ENCODE data around the gene CEP57L1. TPM values are rescaled to one million over a fixed set of nuclear protein-coding genes. Genes with fewer than 3 reads are reported as not detected.

The CEP57L1 gene
- total RNA-seq, 1 experiment from 2014 or later = 26.4 TPM

DNA sequence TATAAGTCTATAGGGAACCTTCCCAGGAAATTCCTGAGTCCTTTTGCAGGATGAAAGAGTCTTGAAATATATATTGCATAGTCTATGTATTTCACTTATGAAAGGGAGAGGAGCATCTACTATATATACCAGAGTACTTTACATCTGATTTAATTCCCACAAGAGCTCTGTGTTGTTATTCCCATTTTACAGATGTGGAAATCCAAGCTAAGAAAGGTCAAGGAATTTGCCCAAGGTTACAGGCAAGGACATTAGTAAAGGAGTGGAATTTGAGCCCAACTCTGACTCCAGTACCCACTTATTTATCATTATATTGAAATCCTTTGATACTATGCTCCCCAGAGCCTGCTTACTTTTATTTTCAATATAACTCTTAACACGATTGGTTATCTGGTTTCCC is 3.2 kb upstream of the CEP57L1 start:
- Histone ChIP-seq H3K4me1 (ENCODE audit: insufficient read depth, low read length) (peaks cover 13% of the 10 kb centered on the region; the same call in 1 of the 2 replicates), H3K9ac (ENCODE audit: low read length) (peak overlapping the region; percentile 85; the same call in 1 of the 2 replicates), H3K4me2 (ENCODE audit: low read length) (peak overlapping the region; percentile 91), H4K20me1 (ENCODE audit: low read length) (no peaks in the 10 kb centered on the region), H3K36me3 (ENCODE audit: low read depth, low read length) (no peaks in the 10 kb centered on the region), H3F3A (ENCODE audit: low read length, unreplicated experiment) (no peaks in the 10 kb centered on the region), H3K79me2 (ENCODE audit: low read length) (peaks cover 45% of the 10 kb centered on the region), H3K9me2 (replicated peaks; ENCODE audit: low read length) (no peaks in the 10 kb centered on the region), H3K27ac (ENCODE audit: low read length) (no peak overlapping the region), H3K27me3 (ENCODE audit: low read length) (no peaks in the 10 kb centered on the region), H3K9me3 (ENCODE audit: low read length) (no peaks in the 10 kb centered on the region), H2AFZ (ENCODE audit: low read length) (no peak overlapping the region), H3K4me3 (ENCODE audit: low read length) (peak overlapping the region; percentile 91)
- TF ChIP-seq, protein P1, sequence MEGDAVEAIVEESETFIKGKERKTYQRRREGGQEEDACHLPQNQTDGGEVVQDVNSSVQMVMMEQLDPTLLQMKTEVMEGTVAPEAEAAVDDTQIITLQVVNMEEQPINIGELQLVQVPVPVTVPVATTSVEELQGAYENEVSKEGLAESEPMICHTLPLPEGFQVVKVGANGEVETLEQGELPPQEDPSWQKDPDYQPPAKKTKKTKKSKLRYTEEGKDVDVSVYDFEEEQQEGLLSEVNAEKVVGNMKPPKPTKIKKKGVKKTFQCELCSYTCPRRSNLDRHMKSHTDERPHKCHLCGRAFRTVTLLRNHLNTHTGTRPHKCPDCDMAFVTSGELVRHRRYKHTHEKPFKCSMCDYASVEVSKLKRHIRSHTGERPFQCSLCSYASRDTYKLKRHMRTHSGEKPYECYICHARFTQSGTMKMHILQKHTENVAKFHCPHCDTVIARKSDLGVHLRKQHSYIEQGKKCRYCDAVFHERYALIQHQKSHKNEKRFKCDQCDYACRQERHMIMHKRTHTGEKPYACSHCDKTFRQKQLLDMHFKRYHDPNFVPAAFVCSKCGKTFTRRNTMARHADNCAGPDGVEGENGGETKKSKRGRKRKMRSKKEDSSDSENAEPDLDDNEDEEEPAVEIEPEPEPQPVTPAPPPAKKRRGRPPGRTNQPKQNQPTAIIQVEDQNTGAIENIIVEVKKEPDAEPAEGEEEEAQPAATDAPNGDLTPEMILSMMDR (conservative IDR thresholded peaks at IDR 0.05; ENCODE audit: low read depth, low read length) = no peak
- TF ChIP-seq EZH2 (IDR thresholded peaks at IDR 0.05; ENCODE audit: low read length, unreplicated experiment) (no peak), EZH2phosphoT487 (IDR thresholded peaks at IDR 0.05; ENCODE audit: borderline replicate concordance, low read length) (no peak)
- ChIA-PET POLR2A (ENCODE audit: unreplicated experiment) (no interaction called here), CTCF (no interaction called here)
- ATAC-seq (no peak), DNase-seq (no peak)
- intact Hi-C loops (cut with micrococcal nuclease) = no loop called here
- no TSS peak for BruUV-seq (replicated peaks)

DNA sequence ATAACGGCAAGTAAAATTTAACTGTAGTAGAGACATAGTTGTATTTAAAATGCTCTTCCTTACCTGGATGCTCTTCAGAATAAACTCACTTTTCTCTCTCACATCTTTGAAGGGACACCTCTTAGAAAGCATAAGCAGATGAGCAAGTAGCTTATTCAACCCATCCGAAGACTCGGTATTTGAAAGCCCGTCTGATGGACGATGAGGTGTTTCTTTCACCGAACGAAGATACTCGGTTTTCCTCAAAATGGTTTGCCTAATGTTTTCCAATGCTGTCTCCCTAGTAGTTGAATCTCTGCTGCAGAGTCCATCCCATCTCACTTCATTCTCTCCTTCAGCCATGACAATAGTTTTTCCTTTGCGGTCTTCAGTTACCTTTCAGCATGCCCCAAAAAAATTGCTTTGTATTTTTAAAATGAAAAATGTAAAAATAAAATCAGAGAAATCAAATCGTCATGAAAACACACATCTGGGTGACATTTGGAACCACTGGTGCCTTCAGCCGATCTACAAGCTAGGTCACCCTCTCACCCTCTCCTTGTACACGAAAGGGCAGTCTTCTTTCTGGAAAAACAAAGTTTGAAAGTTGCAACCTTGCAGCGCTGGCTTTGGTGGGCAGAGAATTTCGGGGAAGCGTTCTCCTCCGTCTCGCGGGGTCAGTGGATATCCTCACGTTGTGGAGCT is 1.4 kb upstream of the CEP57L1 start:
- Histone ChIP-seq H3K9ac (ENCODE audit: low read length) (peak overlapping the region; percentile 85), H3K27ac (ENCODE audit: low read length) (no peak overlapping the region), H3K9me3 (ENCODE audit: low read length) (no peaks in the 10 kb centered on the region), H2AFZ (ENCODE audit: low read length) (peak overlapping the region; percentile 78), H3F3A (ENCODE audit: low read length, unreplicated experiment) (no peaks in the 10 kb centered on the region), H3K27me3 (ENCODE audit: low read length) (no peaks in the 10 kb centered on the region), H4K20me1 (ENCODE audit: low read length) (no peaks in the 10 kb centered on the region), H3K36me3 (ENCODE audit: low read depth, low read length) (no peaks in the 10 kb centered on the region), H3K79me2 (ENCODE audit: low read length) (peaks cover 63% of the 10 kb centered on the region), H3K4me1 (ENCODE audit: insufficient read depth, low read length) (peaks cover 13% of the 10 kb centered on the region; the same call in 1 of the 2 replicates), H3K9me2 (replicated peaks; ENCODE audit: low read length) (no peaks in the 10 kb centered on the region), H3K4me2 (ENCODE audit: low read length) (peak overlapping the region; percentile 91), H3K4me3 (ENCODE audit: low read length) (peak overlapping the region; percentile 91)
- DNase-seq (no peak), ATAC-seq (no peak)
- ChIA-PET POLR2A (ENCODE audit: unreplicated experiment) (interaction anchor here (0.6 to 1.1 kb wide), 5 partner anchors 14 to 700 kb away, joined by 3 to 8 read pairs (median 5); no protein-coding TSS in a partner anchor), CTCF (interaction anchor here (1.4 kb wide), 1 partner anchor 289 kb away, joined by 3 read pairs; no protein-coding TSS in a partner anchor)
- no peak for TF ChIP-seq EZH2 (IDR thresholded peaks at IDR 0.05; ENCODE audit: low read length, unreplicated experiment)
- TF ChIP-seq EZH2phosphoT487 (IDR thresholded peaks at IDR 0.05; ENCODE audit: borderline replicate concordance, low read length) = no peak
- TF ChIP-seq, protein P1 (conservative IDR thresholded peaks at IDR 0.05; ENCODE audit: low read depth, low read length) = no peak
- TSS peak; percentile 55 for BruUV-seq (replicated peaks)
- intact Hi-C loops (cut with micrococcal nuclease) = loop anchor here (2.0 kb wide), 1 partner anchor 289 kb away; the partner anchor contains the start of gene CD164
